Psoas muscle (tissue), 8 donors: Measurements from ENCODE around the gene PCDHGA9. TPM values are rescaled to one million over a fixed set of nuclear protein-coding genes. Genes with fewer than 3 reads are reported as not detected.

Experiments
- ATAC-seq, 4 donors: fragments of 200-7000 bp; cut with Tn5 transposase; one replicate each; pipeline ENCODE4 v1.9.1; 2020; ENCODE audit warnings: moderate library complexity in 3 of 4, mild to moderate bottlenecking in 2 of 4
- DNase-seq, 2 donors: peaks; one replicate each; pipeline ENCODE4 v3.0.0-alpha.2; 2020
- H3K27ac ChIP-seq: fragments of 200-600 bp; one replicate; pipeline ENCODE4 v1.8.0; 2022
- H3K27me3 ChIP-seq, 3 donors: fragments of 200-600 bp in 1 of 3; one replicate each; pipeline versions ENCODE4 v1.6.1 to v1.8.0; 2013 to 2022; ENCODE audit warnings: low read length in 2 of 3, mild to moderate bottlenecking in 2 of 3, moderate library complexity in 1 of 3; ENCODE audit not compliant: insufficient read depth in 3 of 3
- H3K36me3 ChIP-seq, 2 donors: fragments of 200-600 bp in 1 of 2; one replicate each; pipeline versions ENCODE4 v1.6.1 to v1.8.0; 2013 to 2022; ENCODE audit warnings: low read depth in 1 of 2, mild to moderate bottlenecking in 1 of 2, moderate library complexity in 1 of 2; ENCODE audit not compliant: insufficient read depth in 1 of 2
- H3K4me1 ChIP-seq: fragments of 200-600 bp; one replicate; pipeline ENCODE4 v1.8.0; 2022
- H3K4me3 ChIP-seq: fragments of 200-600 bp; one replicate; pipeline ENCODE4 v1.8.0; 2022; ENCODE audit warnings: mild to moderate bottlenecking
- H3K9me3 ChIP-seq: fragments of 200-600 bp; one replicate; pipeline ENCODE4 v1.8.0; 2022
- WGBS, 3 donors: extraction: QIAGEN DNeasy Blood & Tissue Kit; methylation state at CpG; one replicate each; pipeline versions ENCODE4 v1.1.6 to v1.1.7; 2013; 5-methylcytosine and 5-hydroxymethylcytosine counted together
- intact Hi-C, 2 donors: fragments of 100-400 bp; cut with DNase I; formaldehyde crosslinking; loops; one replicate each; pipeline versions ENCODE4 v1.11.0 to v1.14.2; 2022
- polyA plus RNA-seq, 3 donors: library from polyadenylated mRNA; stranded (reverse); fragments of 200-250 nt; gene quantifications; one replicate each; pipeline ENCODE4 v1.2.3, GENCODE V29; 2013
- total RNA-seq, 4 donors: library from RNA; stranded (reverse); fragmentation: NEBNext Ultra II Directional in 2 of 4; extraction: Animal tissue kit (Norgen Biotek cat#: 25700) in 2 of 4; gene quantifications; one replicate each; pipeline versions ENCODE4 v1.2.1 to v1.2.4, GENCODE V29; 2021 to 2023
- TF ChIP-seq, protein P1 (sequence below): fragments of 200-600 bp; IDR thresholded peaks from one replicate; pipeline ENCODE4 v1.8.0; 2022; ENCODE audit warnings: antibody characterized with exemption
- donor health status: healthy with polysubstance abuse.
- donor health status: DM: no; HTN: no; CAD: no; lungs with moderate emphysema.
- donor health status: Bipolar disorder and iron deficiency.
- donor health status: healthy.
- donor health status: DM: yes; HTN: yes; CAD: no.
- donor health status: DM: no; HTN: no; CAD: no.
- donor health status: DM: no; HTN: no; CAD: no.
- donor health status: DM: yes; HTN: yes; CAD: no.

Gene PCDHGA9
- total and polyA plus RNA-seq, 7 donors: 0.11 to 3.5 (median 1.5) TPM

DNA sequence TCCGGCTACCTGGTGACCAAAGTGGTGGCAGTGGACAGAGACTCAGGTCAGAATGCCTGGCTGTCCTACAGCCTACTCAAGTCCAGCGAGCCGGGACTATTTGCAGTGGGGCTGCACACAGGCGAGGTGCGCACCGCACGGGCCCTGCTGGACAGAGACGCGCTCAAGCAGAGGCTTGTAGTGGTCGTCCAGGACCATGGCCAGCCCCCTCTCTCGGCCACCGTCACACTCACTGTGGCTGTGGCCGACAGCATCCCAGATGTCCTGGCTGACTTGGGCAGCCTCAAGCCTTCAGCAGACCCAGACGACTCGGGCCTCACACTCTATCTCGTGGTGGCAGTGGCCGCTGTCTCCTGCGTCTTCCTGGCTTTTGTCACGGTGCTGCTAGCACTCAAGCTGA, 45.6 kb upstream of the PCDHGA9 start:
- Histone ChIP-seq H3K4me3 (no peak overlapping the region), H3K27me3 (peaks cover 0 to 62% (median 17%) of the 10 kb centered on the region in 3 donors), H3K27ac (no peak overlapping the region), H3K4me1 (no peaks in the 10 kb centered on the region), H3K36me3 (no peaks in the 10 kb centered on the region), H3K9me3 (peaks cover 23% of the 10 kb centered on the region)
- peak in 1 of 4 donors; percentile 25 for ATAC-seq
- DNase-seq: peak in 1 of 2 donors; percentile 35
- 39 to 60% (median 52%) methylated on average over 19 of the region's 19 CpGs for WGBS, 3 donors
- TF ChIP-seq, protein P1, sequence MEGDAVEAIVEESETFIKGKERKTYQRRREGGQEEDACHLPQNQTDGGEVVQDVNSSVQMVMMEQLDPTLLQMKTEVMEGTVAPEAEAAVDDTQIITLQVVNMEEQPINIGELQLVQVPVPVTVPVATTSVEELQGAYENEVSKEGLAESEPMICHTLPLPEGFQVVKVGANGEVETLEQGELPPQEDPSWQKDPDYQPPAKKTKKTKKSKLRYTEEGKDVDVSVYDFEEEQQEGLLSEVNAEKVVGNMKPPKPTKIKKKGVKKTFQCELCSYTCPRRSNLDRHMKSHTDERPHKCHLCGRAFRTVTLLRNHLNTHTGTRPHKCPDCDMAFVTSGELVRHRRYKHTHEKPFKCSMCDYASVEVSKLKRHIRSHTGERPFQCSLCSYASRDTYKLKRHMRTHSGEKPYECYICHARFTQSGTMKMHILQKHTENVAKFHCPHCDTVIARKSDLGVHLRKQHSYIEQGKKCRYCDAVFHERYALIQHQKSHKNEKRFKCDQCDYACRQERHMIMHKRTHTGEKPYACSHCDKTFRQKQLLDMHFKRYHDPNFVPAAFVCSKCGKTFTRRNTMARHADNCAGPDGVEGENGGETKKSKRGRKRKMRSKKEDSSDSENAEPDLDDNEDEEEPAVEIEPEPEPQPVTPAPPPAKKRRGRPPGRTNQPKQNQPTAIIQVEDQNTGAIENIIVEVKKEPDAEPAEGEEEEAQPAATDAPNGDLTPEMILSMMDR: no peak
- intact Hi-C loops: no loop called here

DNA sequence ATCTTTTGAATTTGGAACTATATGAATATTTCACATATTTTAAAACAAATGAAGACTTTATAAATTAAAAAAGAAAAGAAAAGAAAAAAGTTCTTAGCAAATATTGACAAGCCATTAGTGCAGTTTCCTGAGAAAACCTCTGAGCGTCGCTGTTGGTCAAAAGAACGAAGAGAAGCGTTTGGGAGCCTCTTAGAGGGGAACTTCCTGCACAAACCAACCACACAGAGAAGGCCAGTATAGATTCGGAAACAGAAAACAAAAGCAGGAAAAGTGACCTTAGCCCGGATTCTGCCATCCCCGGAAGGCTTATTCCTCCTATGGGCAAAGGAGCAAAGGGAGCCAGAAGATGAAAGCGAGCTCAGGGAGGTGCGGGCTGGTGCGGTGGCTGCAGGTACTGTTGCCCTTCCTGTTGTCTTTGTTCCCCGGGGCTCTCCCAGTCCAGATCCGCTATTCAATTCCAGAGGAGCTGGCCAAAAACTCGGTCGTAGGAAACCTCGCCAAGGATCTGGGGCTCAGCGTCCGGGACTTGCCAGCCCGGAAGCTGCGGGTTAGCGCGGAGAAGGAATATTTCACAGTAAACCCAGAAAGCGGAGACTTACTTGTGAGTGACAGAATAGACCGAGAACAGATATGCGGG, 42.7 kb upstream of the PCDHGA9 start, which contains the start of gene PCDHGB2:
Gene PCDHGB2, plus strand, starts transcription at position 205 of the 637 bp plus-strand sequence. Its CDS starts 142 bp downstream, at position 347.
- DNase-seq: no peak
- TF ChIP-seq, protein P1: peak; percentile 38
- ATAC-seq: peak in 3 of 4 donors; percentile 37 to 72 (median 62)
- peaks cover 0 to 77% (median 16%) of the 10 kb centered on the region in 3 donors for H3K27me3 ChIP-seq
- 14 to 25% (median 17%) methylated on average over 24 of the region's 24 CpGs for WGBS, 3 donors
- intact Hi-C loops: no loop called here
- H3K27ac ChIP-seq: no peak within 1 kb of the TSS
- no peaks in the 10 kb centered on the region for H3K36me3 ChIP-seq
- H3K4me1 ChIP-seq: no peaks in the 10 kb centered on the region
- H3K4me3 ChIP-seq: peak within 1 kb of the TSS; percentile 52
- H3K9me3 ChIP-seq: peaks cover 35% of the 10 kb centered on the region

DNA sequence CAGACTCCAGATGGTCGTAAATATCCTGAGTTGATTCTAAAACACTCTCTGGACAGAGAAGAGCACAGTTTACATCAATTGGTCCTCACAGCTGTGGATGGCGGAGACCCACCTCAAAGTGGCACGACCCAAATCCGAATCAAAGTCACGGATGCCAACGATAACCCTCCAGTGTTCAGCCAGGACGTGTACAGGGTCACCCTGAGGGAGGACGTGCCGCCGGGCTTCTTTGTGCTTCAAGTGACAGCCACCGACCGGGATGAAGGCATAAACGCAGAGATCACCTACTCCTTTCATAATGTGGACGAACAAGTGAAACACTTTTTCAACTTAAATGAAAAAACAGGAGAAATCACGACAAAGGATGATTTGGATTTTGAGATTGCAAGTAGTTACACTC, 41.9 kb upstream of the PCDHGA9 start:
- Histone ChIP-seq H3K27me3 (peaks cover 0 to 80% (median 18%) of the 10 kb centered on the region in 3 donors), H3K36me3 (no peaks in the 10 kb centered on the region), H3K27ac (no peak overlapping the region), H3K9me3 (peaks cover 34% of the 10 kb centered on the region), H3K4me1 (no peaks in the 10 kb centered on the region), H3K4me3 (peak overlapping the region; percentile 52)
- TF ChIP-seq, protein P1: no peak
- no peak for ATAC-seq
- intact Hi-C loops: no loop called here
- no peak for DNase-seq
- 34 to 44% (median 41%) methylated on average over 15 of the region's 15 CpGs for WGBS, 3 donors

DNA sequence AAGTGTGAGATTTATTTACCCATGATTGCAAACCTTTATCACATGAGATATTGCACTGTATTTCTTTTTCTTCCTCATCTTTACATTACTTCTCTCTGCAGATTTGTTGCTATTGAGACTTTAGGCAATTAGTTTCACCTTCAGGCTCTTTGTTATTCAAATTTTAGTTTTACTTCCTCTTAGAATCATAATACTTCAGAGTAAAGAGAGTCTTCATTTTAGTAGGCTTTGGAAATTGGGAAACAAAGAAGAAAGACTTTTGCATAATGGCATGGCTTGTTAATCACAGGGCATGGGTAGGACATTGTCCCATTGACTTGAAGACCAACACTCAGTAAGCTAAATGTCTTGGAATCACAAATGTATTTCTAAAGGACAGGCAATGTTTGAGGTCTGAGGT, 39.9 kb upstream of the PCDHGA9 start:
- no peak overlapping the region for H3K4me3 ChIP-seq
- no peaks in the 10 kb centered on the region for H3K36me3 ChIP-seq
- intact Hi-C loops: no loop called here
- peaks cover 30% of the 10 kb centered on the region for H3K9me3 ChIP-seq
- TF ChIP-seq, protein P1: no peak
- no peak for ATAC-seq
- peaks cover 0 to 86% (median 19%) of the 10 kb centered on the region in 3 donors for H3K27me3 ChIP-seq
- H3K4me1 ChIP-seq: no peaks in the 10 kb centered on the region
- no peak for DNase-seq
- H3K27ac ChIP-seq: no peak overlapping the region
